HG03469 (cell line): Measurements from ENCODE around the gene TAS2R14.

Experiments used
- ATAC-seq: cut with Tn5 transposase; IDR thresholded peaks from one replicate; pipeline ENCODE4 v1.9.1; 2021; ENCODE audit warnings: mild to moderate bottlenecking, moderate library complexity, moderate number of reproducible peaks; ENCODE audit not compliant: unreplicated experiment

Gene TAS2R14, protein sequence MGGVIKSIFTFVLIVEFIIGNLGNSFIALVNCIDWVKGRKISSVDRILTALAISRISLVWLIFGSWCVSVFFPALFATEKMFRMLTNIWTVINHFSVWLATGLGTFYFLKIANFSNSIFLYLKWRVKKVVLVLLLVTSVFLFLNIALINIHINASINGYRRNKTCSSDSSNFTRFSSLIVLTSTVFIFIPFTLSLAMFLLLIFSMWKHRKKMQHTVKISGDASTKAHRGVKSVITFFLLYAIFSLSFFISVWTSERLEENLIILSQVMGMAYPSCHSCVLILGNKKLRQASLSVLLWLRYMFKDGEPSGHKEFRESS

DNA sequence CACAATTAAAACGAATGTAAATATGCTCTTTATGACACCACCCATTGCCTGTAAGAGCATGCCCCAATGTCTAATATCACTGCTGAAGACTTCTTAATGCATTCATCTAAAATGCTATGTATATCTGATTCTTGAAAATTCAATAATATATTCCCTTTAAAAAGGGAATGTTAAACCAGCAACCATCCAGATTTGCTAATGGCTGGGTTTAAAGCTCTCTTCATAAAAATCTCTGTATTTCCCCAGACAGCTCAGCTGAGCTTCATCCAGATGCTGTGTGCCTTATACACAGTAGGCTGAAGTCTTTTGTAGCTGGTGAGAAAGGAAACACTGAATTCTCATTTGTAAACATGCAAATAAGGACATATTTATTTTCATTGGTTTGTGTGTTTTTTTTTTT, at the start of gene TAS2R14:
Gene TAS2R14, minus strand, starts transcription at position 101 of the 400 bp plus-strand sequence. Its CDS starts 56 bp downstream, at position 45.
- ATAC-seq, result no peak

GRCh38 chr12:10986812-10987211, 47.7 kb upstream of the TAS2R14 start, which contains the start of gene TAS2R50:
TAS2R50 (minus strand) TSS chr12:10986912; CDS start chr12:10986860, 52 bp downstream.
- no peak for ATAC-seq

GRCh38 chr12:10982244-10982643, 43.2 kb upstream of the TAS2R14 start:
- ATAC-seq, result no peak

GRCh38 chr12:10974965-10975364, 35.9 kb upstream of the TAS2R14 start:
- ATAC-seq, result no peak

- no peak for ATAC-seq
Measured at GRCh38 chr12:10968765-10969456, 29.8 kb upstream of the TAS2R14 start.

- ATAC-seq, result no peak
Measured at GRCh38 chr12:10967409-10967808, 28.3 kb upstream of the TAS2R14 start.

- ATAC-seq, result no peak
Measured at GRCh38 chr12:10966314-10966713, 27.3 kb upstream of the TAS2R14 start.

DNA sequence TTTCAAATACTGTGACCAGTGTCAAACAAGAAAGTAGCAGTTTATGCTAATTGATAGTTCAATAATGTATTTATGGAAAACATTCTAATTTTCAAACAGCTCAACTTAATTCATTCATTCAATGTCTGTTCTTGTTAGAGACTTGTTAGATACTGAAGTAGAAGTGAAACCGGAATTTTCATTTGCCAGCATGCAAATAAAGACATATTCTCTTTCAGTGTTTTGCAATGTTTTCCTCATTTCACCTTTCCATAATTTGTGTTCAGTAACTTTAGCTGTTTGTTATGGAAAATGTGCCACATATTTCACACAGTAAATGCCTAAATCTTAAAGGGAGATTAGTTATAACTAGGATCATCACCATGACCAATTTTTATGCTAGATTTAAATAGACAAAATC, 26.4 kb upstream of the TAS2R14 start:
- ATAC-seq, result no peak

DNA sequence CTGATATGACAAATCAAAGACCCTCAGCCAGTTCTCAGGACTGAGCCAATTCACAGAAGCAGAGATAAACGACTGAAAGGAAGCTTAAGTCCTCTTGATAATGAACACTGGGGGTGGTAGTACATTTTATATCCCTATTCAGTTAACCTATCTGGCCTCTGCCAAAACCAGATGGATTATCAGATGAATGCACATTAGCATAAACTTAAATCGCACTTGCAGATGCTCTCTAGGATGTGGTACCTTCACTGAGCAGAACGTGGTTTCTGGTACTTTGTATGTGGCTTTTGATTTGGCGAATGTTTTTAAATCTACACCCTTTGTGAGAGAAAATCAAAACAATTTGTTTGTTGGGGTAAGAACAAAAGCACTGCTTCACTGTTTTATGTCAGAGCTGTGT, 21.1 kb upstream of the TAS2R14 start:
- ATAC-seq, result no peak

DNA sequence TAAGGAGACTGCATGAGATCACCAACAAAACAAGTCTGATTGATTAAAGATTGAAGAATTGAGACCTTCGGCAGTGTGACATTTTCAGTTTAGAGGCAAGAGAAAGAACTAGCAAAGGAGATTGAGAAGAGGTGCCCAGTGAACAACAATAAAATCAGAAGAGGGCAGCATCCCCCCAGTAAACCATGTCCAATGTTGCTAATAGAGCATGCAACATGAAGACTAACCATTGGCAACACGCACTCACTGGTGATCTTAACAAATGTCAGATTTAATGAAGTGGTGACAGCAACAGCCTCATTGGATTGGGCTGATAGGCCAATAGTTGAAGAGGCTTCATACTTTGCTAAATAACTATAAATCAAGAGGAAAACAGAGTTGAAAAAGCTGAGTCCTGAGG, 20.7 kb upstream of the TAS2R14 start:
- ATAC-seq, result no peak

DNA sequence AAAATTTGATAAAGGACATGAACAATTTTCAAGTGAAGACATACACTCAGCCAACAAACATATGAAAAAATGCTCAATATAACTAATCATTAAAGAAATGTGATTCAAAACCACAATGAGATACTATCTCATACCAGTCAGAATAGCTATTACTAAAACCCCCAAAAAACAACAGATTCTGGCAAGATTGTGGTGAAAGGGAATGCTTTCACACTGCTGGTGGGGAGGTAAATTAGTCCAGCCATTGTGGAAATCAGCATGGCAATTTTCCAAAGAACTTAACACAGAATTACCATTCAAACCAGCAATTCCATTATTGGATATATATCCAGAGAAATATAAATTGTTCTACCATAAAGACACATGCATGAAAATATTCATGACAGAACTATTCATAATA, 18.7 kb upstream of the TAS2R14 start:
- no peak for ATAC-seq

DNA sequence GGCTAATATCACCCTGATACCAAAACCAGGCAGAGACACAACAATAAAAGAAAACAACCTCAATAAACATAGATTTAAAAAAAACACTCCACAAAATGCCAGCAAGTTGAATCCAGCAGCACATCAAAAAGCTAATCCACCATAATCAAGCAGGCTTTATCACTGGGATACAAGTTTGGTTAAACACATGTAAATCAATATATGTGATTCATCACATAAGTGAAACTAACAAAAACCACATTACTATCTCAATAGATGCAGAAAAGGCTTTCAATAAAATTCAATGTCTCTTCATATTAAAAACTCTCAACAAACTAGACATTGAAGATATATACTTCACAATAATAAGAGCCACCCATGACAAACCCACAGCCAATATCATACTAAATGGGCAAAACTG, 17.0 kb upstream of the TAS2R14 start:
- ATAC-seq, result no peak

DNA sequence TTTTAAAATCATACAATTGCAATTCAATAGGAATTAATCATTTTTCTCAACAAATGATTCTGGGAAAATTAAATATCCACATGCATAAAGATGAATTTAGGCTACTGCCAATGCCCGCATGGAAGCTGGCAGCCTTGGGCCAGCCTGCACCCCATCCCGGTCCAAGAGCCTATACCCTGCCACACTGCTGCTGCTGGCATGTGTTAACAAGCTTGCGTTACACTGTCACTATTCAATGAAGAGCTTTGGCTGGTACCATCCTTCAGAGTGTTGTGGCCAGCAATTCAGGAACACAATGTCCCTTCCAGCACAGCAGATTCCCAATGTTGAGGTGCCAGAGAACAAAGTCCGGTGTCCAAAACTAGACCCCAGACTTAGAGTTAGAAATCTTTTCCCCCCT, 13.6 kb upstream of the TAS2R14 start:
- ATAC-seq, result no peak

DNA sequence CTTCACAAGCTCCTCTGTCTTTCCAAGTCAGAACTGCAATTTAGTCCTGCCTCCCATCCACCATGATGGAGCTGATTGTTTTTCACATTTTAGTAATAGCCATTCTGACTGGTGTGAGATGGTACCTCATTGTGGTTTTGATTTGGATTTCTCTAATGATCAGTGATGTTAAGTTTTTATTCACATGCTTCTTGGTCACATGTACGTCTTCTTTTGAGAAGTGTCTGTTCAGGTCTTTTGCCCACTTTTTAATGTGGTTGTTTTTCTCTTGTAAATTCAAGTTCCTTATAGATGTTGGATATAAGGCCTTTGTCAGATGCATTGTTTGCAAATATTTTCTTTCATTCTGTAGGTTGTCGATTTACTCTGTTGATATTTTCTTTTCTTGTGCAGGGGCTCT, 4.1 kb upstream of the TAS2R14 start:
- no peak for ATAC-seq

DNA sequence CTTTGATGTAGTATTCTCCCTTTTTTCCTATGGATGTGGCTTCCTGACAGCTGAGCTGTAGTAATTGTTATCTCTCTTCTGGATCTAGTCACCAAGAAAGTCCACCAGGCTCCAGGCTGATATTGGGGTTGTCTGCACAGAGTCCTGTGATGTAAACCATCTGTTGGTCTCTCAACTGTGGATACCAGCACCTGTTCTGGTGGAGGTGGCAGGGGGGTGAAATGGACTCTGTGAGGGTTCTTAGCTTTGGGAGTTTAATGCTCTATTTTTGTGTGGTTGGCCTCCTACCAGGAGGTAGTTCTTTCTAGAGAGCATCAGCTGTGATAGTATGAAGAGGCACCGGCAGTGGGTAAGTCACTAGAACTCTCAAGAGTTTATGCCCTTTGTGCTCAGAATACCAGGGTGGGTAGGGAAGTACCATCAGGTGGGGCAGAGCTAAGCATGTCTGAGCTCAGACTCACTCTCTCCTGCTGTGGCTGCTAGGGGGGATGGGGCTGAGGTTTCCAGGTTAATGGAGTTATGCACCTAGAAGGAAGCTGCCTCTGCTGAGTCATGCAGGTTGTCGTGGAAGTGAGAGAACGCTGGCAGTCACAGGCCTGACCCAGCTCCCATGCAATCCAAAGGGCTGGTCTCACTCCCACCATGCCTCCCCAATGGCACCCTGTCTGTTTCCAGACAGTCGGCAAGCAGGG, 3.0 kb upstream of the TAS2R14 start:
- no peak for ATAC-seq

- ATAC-seq, result no peak
Measured at GRCh38 chr12:10941369-10941768, 2.3 kb upstream of the TAS2R14 start.

- no peak for ATAC-seq
Measured at GRCh38 chr12:10940389-10940788, 1.3 kb upstream of the TAS2R14 start.

DNA sequence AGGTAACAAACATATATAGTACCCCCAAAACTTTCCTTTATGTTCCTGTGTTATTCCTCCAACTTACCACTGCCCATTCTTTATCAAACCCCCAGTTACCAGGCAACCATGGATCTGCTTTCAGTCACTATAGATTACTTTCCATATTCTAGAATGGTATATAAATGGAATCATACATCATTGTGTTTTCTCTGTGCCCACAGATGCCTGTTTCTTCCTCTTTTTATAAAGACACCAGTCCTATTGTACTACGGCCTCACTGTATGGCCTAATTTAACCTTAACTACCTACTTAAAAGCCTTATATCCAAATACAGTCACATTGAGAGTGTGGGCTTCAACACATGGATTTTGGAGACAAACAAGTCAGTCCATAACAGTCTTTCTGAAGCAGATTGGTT, 2.6 kb downstream of the TAS2R14 start:
- no peak for ATAC-seq

GRCh38 chr12:10928746-10929286, 10.2 kb downstream of the TAS2R14 start, which contains the start of gene PRH2:
PRH2 (plus strand) TSS chr12:10929236; CDS start chr12:10929274, 38 bp downstream.
- no peak for ATAC-seq

DNA sequence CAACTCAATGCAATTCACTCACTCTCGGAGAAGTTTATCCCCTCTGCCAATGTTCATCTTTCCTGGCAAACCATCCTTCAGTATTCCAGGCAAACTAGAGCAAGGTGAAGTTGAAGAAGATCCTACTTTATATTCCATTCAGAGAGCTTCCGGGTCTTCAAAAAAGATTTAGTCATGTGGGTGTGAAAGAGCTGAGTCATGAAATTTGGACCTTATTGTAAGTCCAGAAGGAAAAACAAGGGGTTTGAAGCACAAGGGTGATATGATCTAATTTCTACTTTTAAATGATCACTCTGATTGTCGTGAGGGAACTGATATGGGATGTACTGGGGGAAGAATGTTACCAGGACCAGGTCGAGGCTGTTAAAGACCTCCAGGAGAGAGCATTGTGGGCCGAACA, 12.8 kb downstream of the TAS2R14 start:
- no peak for ATAC-seq

DNA sequence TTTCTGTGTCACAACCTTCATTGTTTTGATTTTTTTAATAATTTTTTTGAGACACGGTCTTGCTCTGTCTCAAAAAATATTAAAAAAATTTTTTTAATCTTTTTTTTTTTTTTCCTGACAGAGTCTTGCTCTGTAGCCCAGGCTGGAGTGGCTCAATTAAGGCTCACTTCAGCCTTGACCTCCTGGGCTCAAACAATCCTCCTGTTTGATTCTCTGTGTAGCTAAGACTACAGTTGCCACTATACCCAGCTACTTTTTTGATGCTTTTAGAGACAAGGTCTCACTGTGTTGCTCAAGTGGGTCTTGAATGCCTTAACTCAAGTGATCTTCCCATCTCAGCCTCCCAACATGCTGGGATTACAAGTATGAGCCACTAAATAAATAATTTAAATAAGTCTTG, 19.3 kb downstream of the TAS2R14 start:
- no peak for ATAC-seq
